Measurements from ENCODE around the gene FAM151A. TPM values are rescaled to one million over a fixed set of nuclear protein-coding genes. Genes with fewer than 3 reads are reported as not detected.

Gene FAM151A
- total RNA-seq, 4 donors from 2014 or later = 0.47 TPM; not detected in 3

DNA sequence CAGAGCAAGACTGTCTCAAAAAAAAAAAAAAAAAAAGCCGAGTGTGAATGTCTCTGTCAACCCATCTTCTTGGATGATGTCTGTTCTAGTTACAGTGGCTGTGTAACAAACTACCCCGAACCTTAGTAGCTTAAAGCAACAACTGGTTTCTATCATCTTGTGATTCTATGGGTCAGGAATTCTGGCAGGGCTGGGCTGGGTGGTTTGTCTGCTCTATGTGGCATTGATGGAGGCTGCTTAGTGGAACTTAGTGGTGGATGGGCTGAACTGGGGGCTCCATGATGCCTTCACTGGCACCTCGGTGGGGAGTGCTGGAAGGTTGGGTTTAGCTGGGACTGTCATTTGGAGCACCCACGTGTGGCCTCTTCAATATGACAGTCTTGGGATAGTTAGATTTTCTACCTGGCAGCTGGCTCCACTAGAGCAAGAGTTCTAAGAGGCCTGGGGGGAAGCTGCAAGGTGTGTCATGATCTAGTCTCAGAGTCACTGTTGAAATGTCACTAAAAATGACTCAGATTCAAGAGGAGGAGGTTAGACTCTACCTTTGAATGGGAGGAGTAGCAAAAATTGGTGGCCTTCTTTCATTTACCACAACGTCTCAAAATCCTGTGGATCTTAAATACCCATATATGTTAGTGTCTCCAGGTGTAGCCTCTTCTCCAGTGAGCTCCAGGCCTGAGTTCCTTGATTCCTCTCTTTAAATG lies 56.7 kb downstream of the FAM151A start:
- no peak for TF ChIP-seq EP300 (IDR thresholded peaks at IDR 0.05)
- TF ChIP-seq, protein P1, sequence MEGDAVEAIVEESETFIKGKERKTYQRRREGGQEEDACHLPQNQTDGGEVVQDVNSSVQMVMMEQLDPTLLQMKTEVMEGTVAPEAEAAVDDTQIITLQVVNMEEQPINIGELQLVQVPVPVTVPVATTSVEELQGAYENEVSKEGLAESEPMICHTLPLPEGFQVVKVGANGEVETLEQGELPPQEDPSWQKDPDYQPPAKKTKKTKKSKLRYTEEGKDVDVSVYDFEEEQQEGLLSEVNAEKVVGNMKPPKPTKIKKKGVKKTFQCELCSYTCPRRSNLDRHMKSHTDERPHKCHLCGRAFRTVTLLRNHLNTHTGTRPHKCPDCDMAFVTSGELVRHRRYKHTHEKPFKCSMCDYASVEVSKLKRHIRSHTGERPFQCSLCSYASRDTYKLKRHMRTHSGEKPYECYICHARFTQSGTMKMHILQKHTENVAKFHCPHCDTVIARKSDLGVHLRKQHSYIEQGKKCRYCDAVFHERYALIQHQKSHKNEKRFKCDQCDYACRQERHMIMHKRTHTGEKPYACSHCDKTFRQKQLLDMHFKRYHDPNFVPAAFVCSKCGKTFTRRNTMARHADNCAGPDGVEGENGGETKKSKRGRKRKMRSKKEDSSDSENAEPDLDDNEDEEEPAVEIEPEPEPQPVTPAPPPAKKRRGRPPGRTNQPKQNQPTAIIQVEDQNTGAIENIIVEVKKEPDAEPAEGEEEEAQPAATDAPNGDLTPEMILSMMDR (IDR thresholded peaks at IDR 0.05) = no peak
- no peak for TF ChIP-seq POLR2A (IDR thresholded peaks at IDR 0.05)
- TF ChIP-seq POLR2AphosphoS5 (IDR thresholded peaks at IDR 0.05) = no peak
- no peak for DNase-seq (ENCODE audit: low spot score in 2 of 2)
- Histone ChIP-seq H3K27ac (no peak overlapping the region), H3K36me3 (no peaks in the 10 kb centered on the region), H3K27me3 (no peaks in the 10 kb centered on the region), H3K4me1 (peaks cover 20% of the 10 kb centered on the region), H3K9me3 (no peaks in the 10 kb centered on the region), H3K4me3 (no peak overlapping the region)
- 84% methylated on average over 4 of the region's 5 CpGs for WGBS

DNA sequence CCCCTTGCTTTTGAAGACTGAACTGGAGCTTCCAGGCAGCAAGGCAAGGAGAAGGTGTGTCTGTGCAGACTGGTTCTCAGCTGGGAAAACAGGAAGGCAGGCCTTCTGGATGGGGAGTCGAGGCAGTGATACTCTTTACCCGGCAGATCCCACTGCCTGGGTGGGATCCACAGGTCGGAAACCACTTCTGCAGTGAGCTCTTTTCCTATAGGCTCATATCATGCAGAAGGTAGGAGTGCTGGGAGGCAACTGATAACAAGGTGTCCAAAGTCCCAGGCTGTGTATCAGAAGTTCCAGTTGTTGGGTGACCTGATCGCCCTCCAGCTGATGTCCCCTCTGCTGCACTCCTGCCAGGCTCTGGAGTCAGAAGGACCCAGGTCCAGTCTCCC lies 58.2 kb downstream of the FAM151A start:
- Histone ChIP-seq H3K4me3 (no peak overlapping the region), H3K4me1 (peaks cover 15% of the 10 kb centered on the region), H3K27ac (no peak overlapping the region), H3K27me3 (no peaks in the 10 kb centered on the region), H3K9me3 (no peaks in the 10 kb centered on the region), H3K36me3 (no peaks in the 10 kb centered on the region)
- WGBS = 87% methylated on average over 4 of the region's 4 CpGs
- no peak for DNase-seq (ENCODE audit: low spot score in 2 of 2)
- no peak for TF ChIP-seq EP300 (IDR thresholded peaks at IDR 0.05)

DNA sequence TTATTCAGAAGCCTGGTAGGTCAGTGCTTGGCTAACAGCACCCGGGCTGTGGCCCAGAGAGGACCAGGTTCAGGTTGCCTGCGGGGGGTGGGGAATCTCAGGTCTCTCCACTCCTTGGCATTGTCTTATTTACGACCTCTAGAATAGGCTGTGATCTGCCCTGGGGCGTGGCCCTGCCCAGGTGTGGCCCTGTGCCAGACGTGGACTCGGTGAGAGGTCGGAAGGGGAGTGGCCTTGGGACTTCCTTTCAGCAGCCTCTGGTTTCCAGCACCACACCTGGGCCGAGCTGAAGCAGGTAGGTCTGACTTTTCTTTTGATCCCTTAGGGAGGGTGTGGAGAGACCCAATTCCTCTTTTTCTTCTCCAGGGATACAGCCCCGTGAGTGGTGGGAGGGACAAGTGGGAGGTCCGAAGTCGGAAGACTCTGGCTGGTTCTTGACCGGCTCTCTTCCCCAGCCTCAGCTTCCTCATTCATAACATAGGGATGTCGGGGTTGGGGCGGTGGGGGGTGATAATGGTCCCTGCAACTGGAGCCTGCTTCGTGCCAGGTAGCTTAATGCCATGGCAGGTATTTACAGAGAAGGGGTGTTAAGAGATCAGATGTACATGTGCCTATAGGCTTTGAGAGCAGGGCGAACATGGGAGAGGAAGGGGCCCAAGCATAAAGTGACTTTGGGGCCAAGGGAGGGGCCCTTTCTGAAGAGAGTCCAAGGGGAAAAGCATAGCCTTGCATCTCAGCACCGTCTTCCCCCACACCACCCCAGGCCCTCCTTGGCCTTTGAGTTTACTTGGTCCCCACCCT lies 58.8 kb downstream of the FAM151A start:
- WGBS = 53% methylated on average over 17 of the region's 17 CpGs
- Histone ChIP-seq H3K27me3 (no peaks in the 10 kb centered on the region), H3K27ac (no peak overlapping the region), H3K36me3 (no peaks in the 10 kb centered on the region), H3K4me1 (peaks cover 15% of the 10 kb centered on the region), H3K4me3 (no peak overlapping the region), H3K9me3 (no peaks in the 10 kb centered on the region)
- TF ChIP-seq EP300 (IDR thresholded peaks at IDR 0.05) (no peak), POLR2AphosphoS5 (IDR thresholded peaks at IDR 0.05) (no peak), POLR2A (IDR thresholded peaks at IDR 0.05) (no peak)
- TF ChIP-seq, protein P1 (IDR thresholded peaks at IDR 0.05) = no peak
- DNase-seq (ENCODE audit: low spot score in 2 of 2) = peak in 1 of 2 donors; percentile 61

DNA sequence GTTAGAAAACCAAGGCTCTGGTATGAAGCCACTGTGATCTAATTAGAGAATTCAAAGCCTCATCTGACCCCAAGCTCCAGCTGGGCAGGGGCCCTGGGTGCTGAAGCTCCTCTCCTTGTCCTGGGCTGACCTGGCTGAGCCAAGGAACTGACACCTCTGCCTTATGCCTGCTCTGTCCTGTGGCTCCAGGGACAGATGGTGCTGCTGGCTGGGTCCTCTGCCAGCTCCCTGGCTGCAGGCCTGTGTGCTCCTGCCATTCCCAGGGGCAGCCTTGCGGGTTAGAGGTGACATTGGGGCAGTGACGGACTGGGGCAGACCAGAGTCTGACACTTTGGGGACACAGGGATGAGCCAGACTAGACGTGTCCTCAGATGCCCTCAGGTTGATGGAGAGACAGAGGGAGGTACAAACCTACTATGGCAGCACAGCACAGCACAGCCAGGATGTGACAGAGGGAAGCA lies 63.5 kb downstream of the FAM151A start:
- 88% methylated on average over 3 of the region's 3 CpGs for WGBS
- no peak overlapping the region for H3K27ac ChIP-seq
- TF ChIP-seq, protein P1 (IDR thresholded peaks at IDR 0.05) = no peak
- TF ChIP-seq POLR2A (IDR thresholded peaks at IDR 0.05) (no peak), POLR2AphosphoS5 (IDR thresholded peaks at IDR 0.05) (no peak), EP300 (IDR thresholded peaks at IDR 0.05) (no peak)

More for the DNA sequence above, 63.5 kb downstream of the FAM151A start:
- Histone ChIP-seq H3K36me3 (no peaks in the 10 kb centered on the region), H3K4me1 (peaks cover 7% of the 10 kb centered on the region), H3K9me3 (no peaks in the 10 kb centered on the region), H3K27me3 (no peaks in the 10 kb centered on the region), H3K4me3 (no peak overlapping the region)
- peak in 1 of 2 donors; percentile 39 for DNase-seq (ENCODE audit: low spot score in 2 of 2)

Other genes starting within 250 kb of the FAM151A start
- 10 to 100 TPM; 26.4 to 49.5 (median 37.1) TPM for gene SSBP3, start 217.1 kb downstream of the FAM151A start, total RNA-seq
- gene ACOT11, start 75.3 kb downstream of the FAM151A start, total RNA-seq = 1 to 10 TPM; 4.7 to 8.5 (median 6.9) TPM
- gene MROH7, start 18.3 kb upstream of the FAM151A start, total RNA-seq = 1 to 10 TPM; 2.0 to 5.7 (median 3.8) TPM
- gene TTC4, start 92.3 kb upstream of the FAM151A start, total RNA-seq = 10 to 100 TPM; 16.7 to 59.9 (median 18.2) TPM
- 1 to 10 TPM; 3.2 to 8.7 (median 5.8) TPM for gene PARS2, start 141.0 kb upstream of the FAM151A start, total RNA-seq
- gene TTC22, start 177.8 kb upstream of the FAM151A start, total RNA-seq = 10 to 100 TPM; 37.4 to 64.0 (median 58.0) TPM